GM18951 (cell line): ENCODE data around the gene RACK1.

Source experiments
- POLR2A ChIP-seq: IDR thresholded peaks from 4 replicates; pipeline ENCODE4 v1.6.1; 2011; ENCODE audit warnings: mild to moderate bottlenecking; ENCODE audit not compliant: insufficient read length, insufficient read depth; ENCODE audit errors: extremely low read depth
- in situ Hi-C: fragments of 300-500 bp; cut with MboI; formaldehyde crosslinking; loops from one replicate; pipeline ENCODE4 v1.12.0; 2022; ENCODE audit warnings: low sequenced_read_pairs, mixed read lengths, inconsistent platforms; ENCODE audit not compliant: unreplicated experiment

The RACK1 gene

DNA sequence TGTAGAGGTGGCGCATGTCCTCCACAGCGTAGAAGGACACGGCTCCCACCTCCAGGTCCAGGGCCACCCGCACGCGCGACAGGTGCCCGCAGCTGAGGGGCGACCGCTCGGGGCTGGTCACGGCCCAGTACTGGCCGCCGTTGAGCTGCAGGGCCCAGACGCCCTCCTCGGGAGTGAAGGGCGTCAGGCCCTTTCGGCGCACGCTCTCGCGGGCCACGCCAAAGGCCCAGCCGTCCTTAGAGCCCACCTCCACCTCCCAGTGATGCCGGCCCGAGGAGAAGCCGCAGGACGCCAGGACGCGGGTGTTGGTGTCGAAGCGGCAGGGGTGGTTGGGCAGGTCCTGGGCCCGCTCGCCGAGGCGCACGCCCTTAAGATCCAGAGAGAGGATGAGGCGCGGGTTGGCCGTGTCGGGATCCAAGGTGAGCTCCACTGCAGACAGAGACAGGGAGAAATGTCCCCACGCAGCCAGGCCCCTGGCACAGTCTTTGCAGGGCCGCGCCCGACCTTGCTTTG lies 48.4 kb downstream of the RACK1 start:
- in situ Hi-C loops: no loop called here
- TF ChIP-seq POLR2A: no peak

DNA sequence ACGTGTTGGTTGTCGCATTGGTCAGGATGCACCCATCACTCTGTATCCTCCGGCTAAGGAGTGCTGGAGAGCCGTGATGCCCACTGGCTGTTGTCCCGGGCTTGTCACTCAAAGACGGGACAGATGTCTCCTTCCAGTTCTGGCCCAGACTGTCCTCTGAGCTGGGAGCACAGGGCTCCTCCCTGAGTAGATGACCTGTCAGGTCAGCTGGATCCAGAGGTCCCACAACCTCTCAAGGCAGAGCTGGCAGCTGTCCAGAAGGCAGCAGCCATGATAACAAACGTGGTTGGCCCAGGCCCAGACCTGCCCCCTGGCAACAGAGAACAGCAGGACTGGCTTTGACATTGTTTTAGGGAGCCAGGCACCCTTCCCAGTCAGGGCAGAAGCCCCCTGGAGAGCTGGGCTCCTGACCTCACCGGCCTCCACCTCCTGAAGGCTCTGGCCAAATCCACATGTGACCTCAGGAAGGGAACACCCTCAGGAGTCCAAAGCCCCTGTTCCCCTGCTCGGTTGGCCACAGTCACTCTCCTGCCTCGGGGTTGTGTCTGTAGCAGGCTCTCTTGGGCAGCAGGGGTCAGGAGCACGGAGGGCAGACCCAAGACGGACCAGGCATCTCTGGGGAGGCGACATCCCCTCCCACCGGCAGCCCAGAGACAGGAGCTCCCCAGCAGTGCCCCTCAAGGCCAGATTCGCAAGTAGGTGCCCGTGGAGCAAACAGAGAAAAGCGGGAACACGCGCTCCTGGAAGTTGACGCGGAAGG lies 49.0 kb downstream of the RACK1 start:
- TF ChIP-seq POLR2A: no peak
- in situ Hi-C loops: no loop called here

- in situ Hi-C loops: no loop called here
- no peak for TF ChIP-seq POLR2A
These were observed 50.0 kb downstream of the RACK1 start for GRCh38 chr5:181193656-181194055.

- TF ChIP-seq POLR2A: no peak
- in situ Hi-C loops: no loop called here
These were observed 51.2 kb downstream of the RACK1 start for GRCh38 chr5:181192337-181193046.

DNA sequence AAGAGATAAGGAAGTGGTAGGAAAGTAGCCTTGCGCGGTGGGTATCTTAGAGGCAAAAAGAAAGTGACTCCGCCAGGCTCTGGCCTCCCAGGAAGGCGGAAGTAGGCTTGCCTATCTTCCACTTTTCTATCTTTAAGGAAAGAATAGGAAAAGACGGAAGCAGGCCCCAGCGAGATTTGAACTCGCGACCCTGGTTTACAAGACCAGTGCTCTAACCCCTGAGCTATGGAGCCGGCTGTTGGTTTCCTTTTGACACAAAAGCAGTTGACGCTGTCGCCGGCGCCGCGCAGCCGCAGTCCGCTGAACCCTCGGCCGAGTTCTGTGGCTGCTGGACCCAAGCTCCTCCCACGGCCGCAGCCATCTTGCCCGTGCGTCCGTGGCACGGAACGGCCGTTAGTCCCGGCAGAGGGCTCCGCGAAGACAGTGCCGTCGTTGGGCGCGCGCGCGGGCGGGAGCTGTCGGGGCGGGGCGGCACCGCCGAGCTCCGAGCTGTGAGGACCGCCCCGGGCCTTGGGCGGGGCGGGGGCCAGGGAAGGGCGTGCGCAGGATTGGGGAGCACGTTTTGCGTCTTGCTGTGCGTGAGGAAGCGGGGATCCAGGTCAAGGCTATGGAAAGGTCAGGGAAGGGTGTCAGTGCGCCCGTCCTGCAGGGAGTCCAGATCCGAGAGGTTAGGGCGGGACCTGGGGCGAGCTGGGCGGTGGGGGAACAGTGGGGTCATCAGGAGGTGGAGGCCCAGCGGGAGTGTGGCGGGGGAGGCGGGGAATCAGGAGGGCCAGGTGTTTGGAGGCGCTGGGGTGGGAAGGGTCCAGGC lies 52.0 kb downstream of the RACK1 start:
- in situ Hi-C loops: no loop called here
- TF ChIP-seq POLR2A: peak; percentile 80

DNA sequence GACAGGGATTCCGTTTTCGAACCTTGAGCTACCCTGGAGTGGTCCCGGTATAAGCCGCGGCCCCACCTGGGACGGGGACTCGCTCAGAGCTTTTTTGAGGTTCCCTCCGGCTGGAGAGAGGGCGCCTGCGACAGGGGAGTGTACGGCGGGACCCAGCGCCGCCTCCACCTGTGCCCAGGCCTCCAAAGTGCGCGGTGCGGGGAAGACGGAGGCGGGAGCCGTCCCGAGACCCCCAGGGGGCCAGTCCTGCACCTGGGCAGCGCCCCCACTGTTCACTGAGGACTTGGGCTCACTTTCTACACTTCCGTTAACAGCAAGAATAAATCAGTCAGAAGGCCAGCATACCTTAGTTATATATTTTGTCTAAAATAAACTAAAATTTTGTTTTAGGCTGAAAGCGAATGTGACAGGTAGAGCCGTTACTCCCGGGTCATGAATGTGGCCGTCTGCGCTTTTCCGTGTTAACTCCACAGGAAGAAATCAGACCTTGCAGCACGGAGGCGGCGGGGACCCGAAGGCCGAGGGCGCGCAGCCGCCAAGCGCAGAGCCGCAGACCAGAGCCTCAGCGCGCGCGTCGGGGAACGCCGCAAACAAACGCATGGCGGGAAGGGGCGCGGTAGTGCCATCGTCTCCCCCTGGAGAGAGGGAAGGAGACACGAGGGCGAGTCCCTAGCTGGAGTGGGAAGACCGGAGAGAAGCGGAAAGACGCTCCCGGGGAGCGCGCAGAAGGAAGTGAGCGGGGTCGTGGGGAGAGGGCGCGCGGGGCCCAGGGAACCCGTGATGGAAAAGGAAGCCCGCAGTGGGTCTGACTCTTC lies 52.8 kb downstream of the RACK1 start:
- in situ Hi-C loops: no loop called here
- peak; percentile 30 for TF ChIP-seq POLR2A

GRCh38 chr5:181189962-181190710 lies 53.6 kb downstream of the RACK1 start:
- no peak for TF ChIP-seq POLR2A

GRCh38 chr5:181189363-181189961 lies 54.2 kb downstream of the RACK1 start:
- no peak for TF ChIP-seq POLR2A
- in situ Hi-C loops: no loop called here

More at GRCh38 chr5:181189962-181190710, 53.6 kb downstream of the RACK1 start:
- in situ Hi-C loops: no loop called here

DNA sequence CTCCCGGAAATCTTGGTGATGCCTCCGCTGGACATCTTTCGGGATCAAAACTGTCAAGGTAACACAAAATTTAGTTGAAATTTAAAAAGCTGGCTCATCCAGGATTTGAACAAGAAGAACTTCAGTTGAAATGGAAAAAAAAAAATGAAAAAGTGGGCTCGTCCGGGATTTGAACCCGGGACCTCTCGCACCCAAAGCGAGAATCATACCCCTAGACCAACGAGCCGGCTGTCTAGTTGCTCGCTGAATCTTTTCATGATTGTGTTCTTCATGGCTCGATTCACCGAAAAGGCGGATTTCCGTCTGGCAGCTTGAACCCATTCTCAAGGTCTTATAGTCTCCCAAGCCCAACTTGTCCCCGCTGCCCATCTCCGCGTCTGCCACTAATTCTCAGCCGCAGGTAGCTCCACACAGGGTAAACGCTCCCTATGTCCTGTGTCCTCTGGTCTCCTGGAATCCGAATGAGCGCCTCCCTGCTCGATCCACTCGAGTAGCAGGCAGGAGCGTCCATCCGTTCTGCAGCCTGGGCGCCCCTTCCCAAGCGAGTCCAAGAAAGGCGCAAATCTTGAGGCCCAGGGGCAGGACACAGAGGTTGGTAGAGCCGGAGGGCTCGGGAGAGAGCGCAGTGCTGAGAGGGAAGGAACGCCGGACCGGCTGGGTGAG lies 54.9 kb downstream of the RACK1 start:
- in situ Hi-C loops: no loop called here
- TF ChIP-seq POLR2A: no peak

DNA sequence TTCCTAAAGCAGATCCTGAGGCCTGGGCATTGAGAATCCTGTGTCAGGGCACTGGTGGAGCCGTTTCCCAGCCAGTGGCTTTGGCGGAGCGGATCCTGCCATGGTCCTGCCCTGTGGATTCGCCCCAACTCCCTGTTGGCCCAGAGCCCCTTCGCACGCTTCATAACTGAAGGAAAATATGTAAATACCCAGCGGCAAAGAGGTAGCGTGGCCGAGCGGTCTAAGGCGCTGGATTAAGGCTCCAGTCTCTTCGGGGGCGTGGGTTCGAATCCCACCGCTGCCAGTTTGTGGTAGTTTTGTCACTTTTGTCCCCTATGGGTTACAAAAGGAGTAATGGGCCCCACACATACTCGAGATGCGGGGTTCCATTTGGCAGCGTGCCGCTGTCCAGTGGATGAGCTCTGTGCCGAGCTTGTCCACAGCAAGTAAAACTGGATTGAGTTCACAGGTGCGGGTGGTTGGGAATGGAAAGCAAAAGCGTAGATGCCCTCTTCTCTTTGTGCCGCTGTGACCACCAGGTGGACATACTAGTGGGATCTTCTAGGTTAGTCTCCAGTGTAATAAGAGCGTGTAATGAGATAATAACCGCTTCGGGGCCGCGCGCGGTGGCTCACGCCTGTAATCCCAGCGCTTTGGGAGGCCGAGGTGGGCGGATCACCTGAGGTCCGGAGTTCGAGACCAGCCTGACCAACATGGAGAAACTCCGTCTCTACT lies 56.0 kb downstream of the RACK1 start:
- TF ChIP-seq POLR2A: no peak
- in situ Hi-C loops: no loop called here
